HG02678 (cell line): ENCODE results near the gene DLG3.
"Not testable (repeated sequence)": the region's sequence is repeated elsewhere in the genome, so short reads cannot be mapped to it uniquely, and the experiment has no call there.

ENCODE experiments used
- ATAC-seq: cut with Tn5 transposase; IDR thresholded peaks from one replicate; pipeline ENCODE4 v1.9.1; 2021; ENCODE audit warnings: mild to moderate bottlenecking, moderate library complexity; ENCODE audit not compliant: unreplicated experiment

The DLG3 gene

DNA sequence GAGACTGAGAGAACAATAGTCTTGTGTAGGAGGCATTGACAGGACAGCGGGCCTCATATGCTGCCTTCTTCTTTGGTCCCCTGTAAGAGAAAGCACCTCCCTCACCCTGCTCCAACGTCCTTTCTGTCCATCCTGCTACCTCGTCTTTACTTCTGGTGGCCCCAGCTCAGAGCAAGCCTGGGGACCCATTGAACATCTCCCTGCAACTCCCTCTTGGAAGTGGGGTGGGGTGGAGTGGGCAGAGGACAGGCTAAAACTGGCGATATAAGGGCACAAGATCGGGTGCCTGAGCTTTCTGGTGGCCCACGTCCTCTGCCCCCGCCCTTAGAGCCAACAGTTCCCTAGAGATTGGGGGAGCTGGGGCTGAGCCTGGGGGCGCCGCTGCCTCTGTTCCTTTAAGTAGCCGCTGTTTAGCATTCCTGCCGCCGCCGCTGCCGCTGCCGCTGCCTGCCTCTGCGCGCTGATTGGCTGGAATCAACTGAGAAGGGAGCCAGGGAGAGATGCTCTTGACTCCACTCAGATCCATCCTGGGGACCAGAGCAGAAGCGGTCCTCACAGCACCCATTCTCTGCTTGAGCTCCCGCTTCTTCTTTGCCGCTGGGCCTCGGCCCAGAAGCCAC lies at the start of gene DLG3:
Gene DLG3 (plus strand): TSS at position 510 of the 620 bp plus-strand sequence. CDS start 367 bp downstream, outside the sequence.
- peak; percentile 52 for ATAC-seq

DNA sequence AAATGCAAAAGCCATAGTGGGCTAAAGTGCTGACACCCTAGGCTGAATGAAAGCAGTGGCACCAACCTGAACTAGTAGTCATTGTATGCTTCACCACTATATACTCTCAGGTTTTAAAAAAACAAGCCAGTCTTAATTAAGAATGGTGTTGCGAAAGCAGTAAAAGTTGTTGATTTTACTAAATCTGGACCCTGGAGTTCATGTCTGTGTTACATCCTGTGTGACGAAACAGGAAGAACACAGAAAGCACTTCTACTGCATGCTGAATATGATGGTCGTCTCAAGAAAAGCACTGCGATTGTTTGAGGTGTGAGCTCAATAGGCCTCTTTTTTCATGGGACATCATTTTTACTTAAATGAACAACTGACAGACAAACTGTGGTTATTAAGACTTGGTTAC lies 45.7 kb upstream of the DLG3 start:
- no peak for ATAC-seq

DNA sequence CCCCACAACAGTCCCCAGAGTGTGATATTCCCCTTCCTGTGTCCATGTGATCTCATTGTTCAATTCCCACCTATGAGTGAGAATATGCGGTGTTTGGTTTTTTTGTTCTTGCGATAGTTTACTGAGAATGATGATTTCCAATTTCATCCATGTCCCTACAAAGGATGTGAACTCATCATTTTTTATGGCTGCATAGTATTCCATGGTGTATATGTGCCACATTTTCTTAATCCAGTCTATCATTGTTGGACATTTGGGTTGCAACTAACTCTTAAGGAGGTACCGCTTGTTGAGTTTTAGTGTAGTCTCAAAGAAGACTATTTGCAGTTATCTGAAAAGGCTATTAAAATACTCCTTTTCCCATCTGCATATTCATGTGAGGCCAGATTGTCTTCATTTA lies 44.5 kb upstream of the DLG3 start:
- ATAC-seq, result not testable (repeated sequence)

DNA sequence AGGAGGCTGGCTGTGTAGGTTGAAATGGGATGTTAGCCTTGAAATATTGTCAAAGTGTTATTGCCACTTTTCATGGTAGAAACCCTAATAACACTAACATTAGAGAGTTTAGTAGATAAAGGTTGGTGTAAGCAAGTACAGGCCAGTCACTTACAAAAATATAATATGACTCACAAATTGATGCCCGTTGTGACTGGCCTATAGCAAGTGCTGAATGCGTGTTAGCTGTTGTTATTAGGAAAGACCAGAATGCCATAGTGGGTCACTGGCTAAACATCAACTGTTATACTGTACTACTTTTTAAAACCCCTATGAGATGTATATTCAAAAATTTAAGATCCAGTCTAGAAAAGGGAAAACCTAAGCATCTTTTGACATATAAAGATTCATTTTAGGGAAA lies 41.9 kb upstream of the DLG3 start:
- no peak for ATAC-seq

DNA sequence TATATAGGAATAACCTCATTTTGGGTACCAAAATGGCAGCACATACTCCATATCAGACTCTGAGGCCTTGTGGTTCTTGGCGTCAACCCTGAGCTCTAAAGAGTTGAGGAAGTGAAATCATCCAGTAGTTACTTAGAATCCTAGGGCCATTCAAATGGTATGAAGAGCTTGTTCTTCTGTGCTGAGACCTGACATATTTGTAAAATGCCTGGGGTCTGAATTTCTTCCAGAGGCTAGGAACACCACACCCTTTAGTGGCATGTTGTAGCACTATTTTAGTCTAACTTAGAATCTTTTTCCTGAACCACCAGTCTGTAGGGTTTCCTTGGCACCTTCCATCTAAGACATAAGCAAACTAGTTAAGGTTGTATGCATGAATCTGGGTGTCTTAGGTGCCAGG lies 39.6 kb upstream of the DLG3 start:
- ATAC-seq, result no peak

DNA sequence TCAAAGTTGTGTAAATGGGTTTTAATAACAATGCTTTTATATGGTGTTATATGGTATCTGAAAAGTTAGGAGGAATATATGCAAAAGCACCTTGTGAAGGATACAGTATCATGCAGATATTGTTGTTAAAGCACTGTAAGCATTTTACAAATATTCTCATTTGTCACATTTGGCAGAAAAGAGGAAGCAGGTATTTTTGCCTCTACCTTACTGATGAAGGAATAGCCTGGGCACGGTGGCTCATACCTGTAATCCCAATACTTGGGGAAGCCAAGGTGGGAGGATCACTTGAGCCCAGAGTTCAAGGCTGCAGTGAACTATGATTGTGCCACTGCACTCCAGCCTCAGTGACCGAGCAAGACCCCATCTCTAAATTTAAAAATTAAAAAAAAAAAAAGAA lies 33.7 kb upstream of the DLG3 start:
- no peak for ATAC-seq

DNA sequence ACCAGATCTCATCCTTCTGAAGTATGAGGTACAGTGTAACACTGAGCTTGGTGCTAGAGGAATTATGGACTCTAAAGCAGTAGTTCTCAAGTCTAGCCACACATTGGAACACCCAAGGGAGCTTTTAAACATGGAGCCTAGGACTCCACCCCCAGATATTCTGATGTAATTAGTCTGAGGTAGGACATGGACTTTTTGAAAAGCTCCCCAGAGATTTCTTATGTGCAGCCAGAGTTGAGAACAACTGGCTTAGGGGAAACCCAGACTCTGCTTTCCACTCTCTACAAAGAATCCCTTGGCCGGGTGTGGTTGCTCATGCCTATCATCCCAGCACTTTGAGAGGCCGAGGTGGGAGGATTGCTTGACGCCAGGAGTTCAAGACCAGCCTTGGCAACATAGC lies 33.2 kb upstream of the DLG3 start:
- ATAC-seq, result no peak

DNA sequence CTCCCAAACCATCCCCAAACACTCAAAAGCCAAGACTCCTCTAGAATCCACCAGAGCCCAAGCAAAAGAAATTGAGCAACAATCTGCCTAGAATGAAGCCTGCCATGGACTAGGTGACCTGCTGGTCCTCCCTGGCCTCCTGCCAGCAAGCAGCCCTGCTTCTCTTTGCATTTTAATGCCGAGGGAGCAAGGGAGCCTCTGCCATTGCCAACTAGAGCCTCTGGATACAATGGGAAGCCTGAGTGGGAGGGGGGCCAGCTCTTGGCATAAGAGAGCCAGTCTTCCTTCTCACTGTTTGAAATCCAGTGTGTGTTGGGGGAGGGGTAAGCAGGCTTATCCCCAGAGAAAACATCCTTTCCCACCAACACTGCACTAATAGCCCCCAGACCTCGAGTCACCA lies 23.0 kb upstream of the DLG3 start:
- no peak for ATAC-seq

DNA sequence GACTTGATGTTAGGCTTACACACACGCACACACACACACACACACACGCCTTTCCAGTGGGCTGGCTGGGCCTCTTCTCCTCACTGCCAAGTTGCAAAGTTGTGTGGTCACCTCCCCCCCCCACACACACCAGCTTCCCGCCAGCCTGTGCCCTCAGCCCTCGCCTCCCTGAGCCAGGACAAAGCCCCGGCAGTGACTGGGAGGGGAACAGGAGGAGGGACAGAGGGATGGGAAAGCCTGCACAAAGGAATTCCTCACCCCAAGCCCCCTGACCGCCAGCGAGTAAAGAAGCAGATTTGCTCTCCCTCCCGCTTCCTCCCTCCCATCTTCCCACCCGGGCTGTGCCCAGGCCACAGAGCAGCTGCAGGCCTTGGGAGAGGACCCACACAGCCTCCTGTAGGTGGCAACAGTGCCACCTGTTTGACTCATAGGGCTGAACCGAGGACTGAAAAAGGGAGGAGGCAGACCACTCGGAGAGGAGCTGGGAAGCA lies 21.7 kb upstream of the DLG3 start, which contains the start of gene GDPD2:
Gene GDPD2 (plus strand): TSS at position 464 of the 491 bp plus-strand sequence. CDS start 1,671 bp downstream, outside the sequence.
- no peak for ATAC-seq

DNA sequence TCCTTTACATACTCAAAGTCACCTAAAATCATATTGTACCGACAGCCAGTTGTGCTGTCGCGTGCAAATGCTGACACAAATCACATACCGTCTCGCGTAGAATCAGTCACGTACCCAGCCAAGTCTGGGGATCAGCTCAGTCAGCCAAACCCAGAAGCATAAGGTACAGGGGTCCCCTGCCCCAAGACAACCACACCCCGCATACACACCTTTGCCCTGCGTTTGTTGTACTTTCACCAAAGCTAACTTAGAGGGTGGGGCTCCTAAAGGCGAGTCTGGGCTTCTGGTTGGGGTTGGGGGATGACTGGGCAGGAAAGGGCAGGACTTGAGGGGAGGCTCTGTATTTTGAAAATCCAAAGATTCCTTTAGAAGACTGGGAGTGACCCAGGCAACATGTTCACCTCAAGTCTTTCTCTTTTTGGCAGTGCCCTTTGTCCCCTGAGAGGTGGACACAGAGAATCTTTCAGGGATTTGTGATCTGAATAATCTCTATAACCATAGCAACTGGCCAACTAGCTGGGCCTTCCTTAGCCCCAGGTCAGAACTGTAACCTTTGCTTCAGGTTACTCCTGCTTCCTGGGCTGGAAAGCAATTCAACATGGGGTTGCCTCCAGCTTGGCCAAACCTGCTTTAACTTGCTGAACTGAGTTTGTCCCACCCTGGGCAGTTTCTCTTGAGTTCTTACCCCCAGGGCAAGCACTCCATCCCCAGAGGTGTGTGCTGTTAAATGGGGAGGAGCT lies 20.5 kb upstream of the DLG3 start:
- ATAC-seq, result no peak

DNA sequence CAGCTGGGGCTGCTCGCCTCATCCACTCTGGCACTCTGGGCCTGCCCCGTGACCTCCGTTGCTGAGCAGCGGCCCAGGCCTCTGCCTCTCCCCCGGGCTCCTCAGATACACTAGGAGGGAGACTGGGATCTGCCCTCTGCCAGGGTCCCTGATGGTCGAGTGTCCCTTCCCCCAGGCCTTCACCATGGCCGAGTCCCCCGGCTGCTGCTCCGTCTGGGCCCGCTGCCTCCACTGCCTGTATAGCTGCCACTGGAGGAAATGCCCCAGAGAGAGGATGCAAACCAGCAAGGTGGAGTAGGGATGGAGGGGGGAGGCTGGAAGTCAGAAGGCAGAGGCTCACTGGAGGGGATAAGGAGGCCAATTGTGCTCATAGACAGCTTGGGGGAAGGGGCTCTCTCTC lies 19.8 kb upstream of the DLG3 start:
- ATAC-seq, result no peak

DNA sequence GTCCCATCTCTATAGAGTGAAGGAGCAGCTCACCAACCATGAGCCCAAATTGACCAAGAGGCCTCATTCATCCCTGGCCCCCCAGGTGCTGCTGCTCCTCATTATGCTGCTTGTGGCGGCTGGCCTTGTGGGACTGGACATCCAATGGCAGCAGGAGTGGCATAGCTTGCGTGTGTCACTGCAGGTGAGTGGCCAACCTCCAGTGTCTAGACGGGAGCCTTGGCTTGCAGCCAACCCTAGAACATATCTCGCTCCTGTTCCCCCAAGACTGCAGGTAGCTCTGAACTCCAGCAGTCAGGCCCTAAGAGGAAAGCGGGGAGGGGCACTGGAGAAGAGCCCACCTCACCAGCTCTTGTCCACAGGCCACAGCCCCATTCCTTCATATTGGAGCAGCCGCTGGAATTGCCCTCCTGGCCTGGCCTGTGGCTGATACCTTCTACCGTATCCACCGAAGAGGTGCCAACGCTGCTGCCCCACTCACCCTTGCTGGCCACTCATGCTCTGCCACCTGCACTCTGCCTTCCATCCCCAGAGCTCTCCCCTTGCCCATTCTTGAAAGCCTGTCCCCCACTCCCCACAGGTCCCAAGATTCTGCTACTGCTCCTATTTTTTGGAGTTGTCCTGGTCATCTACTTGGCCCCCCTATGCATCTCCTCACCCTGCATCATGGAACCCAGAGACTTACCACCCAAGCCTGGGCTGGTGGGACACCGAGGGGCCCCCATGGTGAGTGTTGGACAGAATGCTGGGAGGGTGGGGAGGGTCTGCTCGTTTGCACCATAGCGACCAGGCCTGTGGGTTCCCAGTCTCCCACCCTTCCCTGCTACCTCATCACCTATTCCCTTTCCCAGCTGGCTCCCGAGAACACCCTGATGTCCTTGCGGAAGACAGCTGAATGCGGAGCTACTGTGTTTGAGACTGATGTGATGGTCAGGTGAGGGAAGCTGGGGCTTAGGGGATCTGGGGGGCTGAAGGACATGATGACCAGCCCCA lies 18.1 kb upstream of the DLG3 start:
- no peak for ATAC-seq

DNA sequence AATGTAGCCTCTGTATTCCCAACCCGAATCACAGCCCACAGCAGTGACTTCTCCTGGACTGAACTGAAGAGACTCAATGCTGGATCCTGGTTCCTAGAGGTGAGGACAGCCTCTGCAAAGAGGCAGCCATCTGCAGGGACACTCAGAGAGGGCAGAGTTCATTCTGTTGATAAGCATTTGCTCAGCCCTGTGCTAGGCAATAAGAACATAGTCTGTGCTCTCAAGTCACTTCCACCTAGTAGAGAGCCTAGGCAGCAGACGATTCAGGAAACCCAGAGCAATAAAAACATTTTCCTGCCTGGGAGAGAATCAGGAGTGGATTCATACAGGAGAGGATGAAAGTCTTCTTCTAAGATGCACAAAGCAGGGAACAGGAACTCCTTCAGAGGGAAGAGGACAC lies 17.3 kb upstream of the DLG3 start:
- no peak for ATAC-seq

DNA sequence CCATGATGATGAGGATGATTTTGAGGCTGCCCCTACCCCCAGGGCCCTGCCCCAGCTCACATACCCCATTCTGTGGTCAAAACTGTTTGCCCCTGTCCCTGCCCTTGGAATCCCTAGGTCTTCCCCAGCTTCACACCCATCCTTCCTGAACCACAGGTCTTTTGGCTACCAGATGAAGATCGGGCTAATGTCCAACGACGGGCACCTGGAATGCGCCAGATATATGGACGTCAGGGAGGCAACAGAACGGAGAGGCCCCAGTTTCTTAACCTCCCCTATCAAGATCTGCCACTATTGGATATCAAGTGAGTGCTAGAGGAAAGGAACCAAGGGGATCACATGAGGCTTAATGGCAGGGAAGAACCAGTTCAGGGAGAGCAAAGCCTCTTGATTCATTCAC lies 14.9 kb upstream of the DLG3 start:
- no peak for ATAC-seq

DNA sequence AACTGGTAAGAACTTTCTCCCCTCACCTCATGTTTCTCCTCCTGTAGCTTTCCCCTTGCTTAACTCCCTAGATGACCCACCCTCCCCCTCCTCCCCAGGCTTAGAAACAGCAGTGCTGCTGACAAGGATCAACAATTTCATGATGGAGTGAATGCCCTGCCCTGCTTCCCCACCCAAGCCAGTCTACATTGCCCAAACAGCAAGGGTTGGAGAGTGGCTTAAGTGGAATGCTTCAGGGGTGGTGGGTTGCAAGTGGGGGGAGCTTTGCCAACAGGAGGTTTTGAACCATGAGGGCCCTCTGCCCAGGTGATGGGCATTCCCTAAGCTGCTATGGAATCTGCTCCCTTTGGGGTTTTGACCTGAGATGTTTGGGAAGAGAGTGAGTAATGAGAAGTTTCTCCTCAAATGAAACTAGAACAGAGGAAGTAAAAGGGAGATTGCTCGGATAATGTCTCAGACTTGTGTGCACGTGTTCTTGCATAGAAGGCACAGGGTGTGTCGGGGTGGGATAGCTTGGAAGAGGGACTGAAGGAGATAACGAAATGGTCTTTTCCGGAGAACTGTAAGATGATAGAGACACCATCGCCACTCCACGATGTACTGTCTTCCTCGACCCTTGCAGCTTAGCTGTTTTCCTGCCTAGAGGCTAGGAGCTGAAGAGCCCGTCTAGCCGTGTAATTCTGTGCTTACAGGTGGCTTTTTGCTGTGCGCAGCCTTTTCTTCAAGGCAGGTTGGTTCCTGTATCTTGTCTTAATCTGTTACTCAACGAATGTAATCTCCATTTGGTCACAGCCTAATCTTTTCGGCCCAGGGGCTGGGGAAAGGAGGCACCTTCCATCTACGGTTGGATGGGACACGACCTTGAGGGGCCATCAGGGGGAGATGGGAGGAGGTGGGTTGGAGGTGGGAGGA lies 11.4 kb upstream of the DLG3 start:
- no peak for ATAC-seq

DNA sequence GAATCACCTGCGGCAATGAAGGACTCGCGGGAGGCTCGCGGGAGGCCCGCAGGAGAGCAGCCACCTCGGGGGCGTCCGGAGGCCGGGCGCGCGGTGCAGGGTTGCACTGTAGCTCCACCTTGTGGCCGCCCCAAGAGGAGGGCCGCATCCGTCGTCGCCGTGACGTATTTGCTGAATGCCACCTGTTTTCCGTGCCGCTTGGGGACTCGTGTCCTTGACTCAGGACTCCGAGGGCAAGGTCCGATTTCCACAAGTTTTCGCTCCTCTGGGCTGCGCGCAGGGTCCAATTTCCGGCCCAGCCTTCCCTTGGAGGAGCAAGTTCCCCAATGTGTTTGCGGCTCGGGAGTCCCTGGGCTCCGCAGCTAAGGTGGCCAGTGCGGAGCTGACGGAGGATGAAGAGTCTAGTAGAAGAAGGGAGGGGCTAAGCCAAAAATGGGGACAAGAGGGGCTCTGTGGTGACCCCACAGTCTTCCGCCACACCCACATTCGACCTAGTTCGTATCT lies 10.7 kb upstream of the DLG3 start:
- peak; percentile 64 for ATAC-seq

DNA sequence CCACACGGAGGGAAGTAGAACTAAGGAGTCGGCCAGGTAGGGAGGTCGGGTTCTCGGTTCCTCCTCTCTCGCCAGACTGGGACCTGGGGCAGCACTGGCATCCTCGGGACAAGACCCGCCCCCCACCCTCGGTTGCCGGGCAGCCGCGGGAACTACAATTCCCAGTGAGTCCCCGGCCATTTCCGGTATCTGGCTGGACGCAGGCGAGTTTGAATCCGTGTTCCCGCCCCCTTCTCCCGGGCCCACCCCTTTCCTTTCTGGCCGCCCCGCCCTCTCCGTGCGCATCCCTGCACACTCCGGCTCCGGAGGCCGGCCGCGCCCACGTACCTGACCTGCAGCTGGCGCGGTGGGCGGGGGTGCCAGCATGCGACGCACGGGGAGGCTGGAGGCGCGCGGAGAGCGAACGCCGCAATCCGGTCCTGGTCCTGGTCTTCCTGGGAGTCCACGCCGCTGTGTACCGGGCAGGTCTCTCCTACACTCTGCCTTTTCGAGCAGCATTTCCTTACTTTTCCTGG lies 10.2 kb upstream of the DLG3 start:
- peak; percentile 68 for ATAC-seq

DNA sequence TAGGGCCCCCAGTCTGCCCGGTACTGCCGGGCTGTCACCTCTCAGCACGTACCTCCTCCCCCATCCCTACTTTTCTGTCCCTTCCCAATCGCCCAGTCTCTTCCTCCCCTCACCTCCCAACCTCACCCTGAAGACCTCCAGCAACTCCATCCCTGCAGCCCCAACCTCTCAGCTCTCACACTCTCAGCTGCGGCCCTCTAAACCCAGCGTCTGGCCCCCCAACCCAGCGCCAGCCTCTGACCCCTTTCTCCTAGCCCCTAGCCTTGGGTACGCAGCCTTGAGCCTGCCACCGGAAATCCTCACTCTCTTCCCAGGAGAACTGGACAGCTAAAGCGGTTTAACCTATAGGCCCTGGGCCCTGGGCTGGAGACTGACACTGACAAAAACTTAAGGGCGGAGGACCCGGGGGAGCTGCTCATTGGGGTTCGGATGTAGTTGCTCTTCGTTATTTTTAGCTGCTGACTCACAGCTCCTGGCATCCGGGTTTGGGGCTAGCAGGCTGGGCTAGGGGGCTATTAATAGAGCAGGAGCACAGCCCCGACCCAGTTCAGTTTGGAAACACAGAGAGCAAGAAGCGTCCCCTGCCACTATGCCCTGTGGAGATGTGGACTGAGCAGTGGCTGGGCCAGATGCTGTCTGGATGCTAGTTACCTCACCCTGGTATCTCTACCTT lies 9.6 kb upstream of the DLG3 start:
- no peak for ATAC-seq

DNA sequence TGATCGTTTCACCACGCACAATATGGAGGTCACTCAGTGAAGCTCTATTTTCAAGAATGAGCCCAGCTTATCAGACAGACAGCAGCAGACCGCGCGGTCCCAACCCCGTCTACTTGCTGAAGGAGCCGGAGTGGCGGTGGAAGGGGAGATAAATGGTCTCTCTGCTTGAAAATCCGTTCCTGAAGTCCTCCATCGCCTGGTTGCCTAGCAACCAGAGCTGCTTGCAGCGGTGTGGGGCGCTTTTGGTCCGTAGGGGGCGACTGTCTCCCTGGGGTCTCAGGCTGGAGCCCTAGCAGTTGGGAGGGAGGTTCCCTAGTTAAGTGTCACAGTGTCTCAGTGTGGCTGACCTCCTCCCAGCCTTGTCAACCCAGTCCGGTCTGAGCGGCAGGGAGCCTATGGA lies 8.3 kb upstream of the DLG3 start:
- no peak for ATAC-seq
